Measurements from ENCODE around the gene STK10.
"Not testable (repeated sequence)": the region's sequence is repeated elsewhere in the genome, so short reads cannot be mapped to it uniquely, and the experiment has no call there.

- TF ChIP-seq CTCF, POLR2AphosphoS5, POLR2A (IDR thresholded peaks at IDR 0.05): not testable (repeated sequence)
Measured at GRCh38 chr5:172205984-172206383, 18.0 kb upstream of the STK10 start.

All from stomach (tissue), 4 donors.